GM21528 (cell line): ENCODE data around the gene APBB3.

ENCODE experiments used
- ATAC-seq: cut with Tn5 transposase; IDR thresholded peaks from one replicate; pipeline ENCODE4 v1.9.1; 2021; ENCODE audit warnings: mild to moderate bottlenecking, moderate library complexity; ENCODE audit not compliant: unreplicated experiment, low FRiP score

The APBB3 gene

DNA sequence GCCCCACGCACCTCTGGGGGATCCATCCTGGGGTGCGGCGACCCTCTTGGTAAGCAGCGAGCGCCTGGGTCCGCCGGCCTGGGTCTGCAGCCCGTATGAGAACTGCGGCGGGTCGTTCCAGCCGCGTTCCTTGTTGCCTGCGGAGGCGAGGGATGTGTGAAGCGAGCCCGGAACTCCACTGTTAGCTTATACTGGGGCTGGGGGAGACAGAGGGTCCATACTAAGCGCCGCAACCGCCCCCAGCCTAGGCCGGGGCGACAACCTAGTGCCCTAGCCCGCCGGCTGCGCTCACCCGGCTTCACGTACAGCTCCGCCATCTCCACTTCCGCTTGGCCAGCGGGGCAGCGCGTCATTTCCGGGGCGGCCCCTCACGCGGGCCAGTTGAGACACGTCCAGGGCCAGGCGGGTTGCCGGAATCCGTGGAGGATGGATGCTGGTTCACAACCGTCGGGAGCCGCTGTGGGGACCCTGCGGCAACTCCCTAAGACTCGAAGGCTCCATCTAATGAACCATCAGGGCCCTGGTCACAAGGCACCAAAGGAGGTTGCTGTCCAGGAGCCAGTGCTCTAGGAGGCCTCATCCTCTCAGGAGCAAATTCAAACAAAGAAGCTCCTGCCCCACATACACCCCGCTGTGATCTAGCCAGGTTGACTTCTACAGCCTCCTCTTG is 7.1 kb downstream of the APBB3 start, which contains the start of gene SRA1:
Gene SRA1, minus strand, starts transcription at position 338 of the 670 bp plus-strand sequence. Its CDS starts 21 bp downstream, at position 317.
- ATAC-seq, result peak; percentile 91

DNA sequence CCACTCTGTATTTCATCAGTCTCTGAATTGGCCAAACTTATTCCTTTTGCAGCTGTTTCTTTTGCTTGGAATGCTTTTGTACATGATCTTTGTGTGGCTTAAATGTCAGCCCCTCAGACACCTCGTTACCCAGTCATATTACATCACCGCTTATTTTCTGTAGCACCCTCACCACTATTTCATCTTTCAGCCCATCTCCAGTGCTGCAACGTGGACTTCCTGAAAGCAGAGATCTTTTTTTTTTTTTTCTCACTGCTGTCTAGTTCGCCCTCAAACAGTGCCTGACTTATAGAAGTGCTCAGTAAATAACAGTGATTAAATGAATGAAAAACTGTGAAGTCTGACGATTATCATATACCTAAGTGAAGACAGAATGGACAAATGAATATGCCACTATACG is 8.0 kb downstream of the APBB3 start:
- ATAC-seq, result no peak

DNA sequence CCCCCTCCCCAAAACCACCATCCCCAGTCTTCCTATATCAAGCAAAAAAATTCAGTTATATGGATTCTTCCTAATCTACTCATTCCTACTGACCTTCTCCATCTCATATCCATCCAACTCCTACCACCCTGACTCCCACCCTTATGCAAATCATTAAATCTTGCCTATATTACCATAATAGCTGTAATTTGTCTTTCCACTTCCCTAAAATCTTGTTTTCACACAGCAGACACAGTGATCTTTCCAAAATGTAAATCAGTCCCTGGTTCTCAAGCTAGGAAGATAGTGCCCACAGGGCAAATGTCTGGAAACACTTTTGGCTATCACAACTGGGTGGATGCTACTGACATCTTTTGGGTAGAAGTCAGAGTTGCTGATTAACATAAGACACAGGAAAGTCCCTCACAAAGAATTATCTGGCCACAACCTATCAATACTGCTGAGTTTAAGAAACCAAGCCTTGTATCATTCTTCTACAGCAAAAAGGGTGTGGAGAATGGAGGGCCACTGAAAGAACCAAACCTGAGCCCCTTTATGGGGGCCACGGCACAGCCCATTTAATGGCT is 8.6 kb downstream of the APBB3 start:
- no peak for ATAC-seq

DNA sequence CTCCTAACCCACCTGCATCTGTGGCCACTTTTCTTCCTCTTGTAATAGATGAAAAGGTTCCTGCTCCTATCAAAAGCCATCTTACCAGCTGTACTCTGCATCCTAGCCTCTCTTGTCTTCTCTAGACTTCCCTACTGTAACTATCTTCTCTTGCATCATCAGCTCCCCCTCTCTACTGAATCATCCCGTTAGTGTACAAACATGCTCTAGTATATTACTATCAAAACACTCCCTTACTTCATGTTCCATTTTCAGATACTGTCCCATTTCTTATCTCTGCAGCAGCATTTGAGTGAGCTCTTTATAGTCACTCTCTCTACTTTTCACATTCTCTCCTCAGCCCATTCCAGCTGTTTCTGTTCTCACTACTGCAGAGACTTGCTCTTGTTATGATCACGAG is 9.9 kb downstream of the APBB3 start:
- ATAC-seq, result no peak

DNA sequence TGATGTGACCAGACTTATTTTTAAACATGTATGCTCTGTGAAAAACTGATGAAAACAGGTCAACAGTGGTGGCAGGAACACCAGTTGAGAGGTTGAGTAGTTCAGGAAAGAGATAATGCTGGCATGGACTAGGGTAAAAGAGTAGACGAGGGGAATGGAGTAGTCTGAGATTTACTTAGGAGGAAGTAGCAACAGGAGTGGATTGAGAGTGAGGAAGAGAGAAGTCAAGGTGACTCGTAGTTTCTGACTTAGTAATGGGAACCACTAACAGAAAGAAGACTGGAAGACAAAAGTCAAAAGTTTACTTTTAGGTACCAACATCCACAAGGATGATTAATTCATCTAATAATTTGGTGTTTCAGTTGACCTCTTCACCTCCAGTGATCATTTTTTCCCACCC is 10.7 kb downstream of the APBB3 start:
- ATAC-seq, result no peak

DNA sequence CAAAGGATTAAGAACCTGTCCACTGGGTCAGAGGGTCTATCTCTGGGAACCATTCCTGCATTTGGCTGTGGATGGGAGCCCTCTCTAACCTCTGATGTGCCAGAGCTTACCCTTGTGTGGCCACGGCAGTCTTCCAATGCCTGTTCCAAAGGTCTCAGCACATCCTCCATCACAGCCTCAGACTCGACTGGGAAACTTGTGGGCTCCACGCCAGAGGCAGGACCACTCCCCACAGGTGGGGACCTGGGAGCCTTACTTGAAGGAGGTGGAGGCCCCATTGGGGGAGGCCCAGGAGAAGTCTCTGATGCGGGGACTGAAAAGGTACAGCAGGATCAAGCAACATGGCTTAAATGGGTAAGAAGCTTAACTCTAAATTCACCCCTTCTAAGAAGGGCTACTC is 12.5 kb downstream of the APBB3 start:
- ATAC-seq, result no peak

DNA sequence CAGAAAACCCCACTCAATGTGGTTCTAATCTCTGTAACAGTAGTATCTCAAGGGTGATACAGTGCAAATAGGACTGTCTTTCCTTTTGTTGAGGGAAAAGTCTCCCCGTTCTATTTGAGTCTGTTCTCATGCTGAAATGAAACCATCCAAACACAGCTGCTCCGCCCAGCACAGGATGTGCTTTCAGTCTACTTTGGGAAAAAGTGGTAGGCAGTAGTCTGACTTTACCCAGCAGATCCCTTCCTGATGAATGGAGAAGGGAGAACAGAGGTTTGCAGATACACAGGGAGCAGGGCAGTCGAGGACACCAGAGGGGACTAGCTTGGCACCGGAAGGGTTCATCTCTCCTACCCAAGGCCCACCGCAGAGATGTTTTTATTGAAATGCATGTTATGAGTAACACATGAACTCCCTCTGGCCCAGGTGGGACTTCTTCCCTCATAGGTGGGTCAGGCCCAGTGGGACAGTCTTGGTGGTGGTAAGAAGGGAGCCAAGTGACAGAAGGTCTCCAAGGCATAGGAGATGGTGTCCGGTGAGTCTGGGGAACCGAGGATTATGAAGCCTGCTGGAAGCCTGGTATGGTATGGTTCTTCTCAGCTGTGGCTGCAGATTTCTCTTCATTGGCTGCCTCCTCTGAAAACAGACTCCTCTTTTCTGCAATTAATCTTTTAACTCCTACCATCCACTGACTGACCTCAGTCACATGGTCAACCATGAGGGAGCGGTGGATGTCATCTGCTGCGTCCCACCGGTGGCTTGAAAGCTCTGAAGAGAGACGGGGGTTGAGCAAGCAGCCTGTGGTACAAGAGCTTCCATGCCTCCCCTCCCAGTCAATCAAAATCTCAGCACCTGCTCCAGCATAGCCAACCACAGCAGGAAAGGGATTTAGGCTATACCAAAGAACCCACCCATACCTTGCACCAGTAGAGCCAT is 14.0 kb downstream of the APBB3 start:
- no peak for ATAC-seq

DNA sequence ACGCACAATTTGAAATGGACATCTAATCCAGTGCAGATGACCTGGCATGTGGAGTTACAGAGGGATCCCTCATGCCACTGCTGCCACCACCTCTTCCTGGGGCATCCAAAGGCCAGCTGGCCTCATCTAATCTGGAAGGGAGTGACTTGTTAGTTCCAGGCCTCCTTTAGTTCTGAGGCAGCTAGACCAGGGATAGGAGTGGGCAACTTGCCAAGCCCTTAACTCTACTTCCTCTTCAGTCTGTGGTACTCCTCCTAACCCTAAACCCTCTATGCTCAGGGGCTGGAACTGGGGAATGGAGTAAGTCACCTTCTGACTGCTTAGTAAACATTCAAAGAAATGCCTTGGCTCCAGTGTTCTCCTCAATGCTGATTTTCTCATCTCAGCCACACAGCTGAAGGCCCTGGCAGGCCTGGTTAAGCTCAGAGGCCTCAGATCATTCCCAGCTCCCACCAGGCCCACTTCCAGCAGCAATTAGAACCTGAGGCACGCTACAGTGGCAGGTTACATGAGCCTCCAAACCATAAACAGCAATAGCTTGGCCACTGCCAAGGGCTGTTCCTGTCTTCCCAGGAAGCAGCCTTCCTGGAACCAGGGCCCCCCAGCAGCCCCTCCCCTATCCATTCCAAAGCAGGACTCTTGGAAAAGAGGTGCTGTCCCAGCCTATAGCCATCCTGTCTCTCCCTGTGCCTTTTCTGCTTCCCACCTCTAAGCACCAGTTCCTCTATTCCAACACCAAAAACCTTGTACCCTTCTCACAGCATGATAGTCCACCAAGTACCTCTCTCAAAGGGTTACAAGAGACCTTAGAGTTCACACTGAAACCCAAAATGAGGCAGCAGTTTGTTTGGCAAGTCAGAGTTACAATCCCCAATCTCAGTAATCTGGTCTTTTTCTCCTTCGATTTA is 14.9 kb downstream of the APBB3 start:
- no peak for ATAC-seq

DNA sequence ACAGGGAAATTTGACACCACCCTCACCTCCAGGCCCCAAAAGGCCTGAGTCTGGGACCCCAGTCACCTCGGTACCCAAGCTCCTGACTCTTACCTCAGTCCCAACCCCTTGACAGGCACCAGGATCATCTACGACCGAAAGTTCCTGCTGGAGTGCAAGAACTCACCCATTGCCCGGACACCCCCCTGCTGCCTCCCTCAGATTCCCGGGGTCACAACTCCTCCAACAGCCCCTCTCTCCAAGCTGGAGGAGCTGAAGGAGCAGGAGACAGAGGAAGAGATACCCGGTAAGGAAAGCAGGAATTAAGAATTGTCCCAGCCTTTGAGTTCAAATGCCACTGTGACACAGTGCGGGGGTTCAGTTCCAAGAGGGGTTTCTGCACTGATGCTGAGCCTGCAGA is 15.6 kb downstream of the APBB3 start:
- no peak for ATAC-seq

DNA sequence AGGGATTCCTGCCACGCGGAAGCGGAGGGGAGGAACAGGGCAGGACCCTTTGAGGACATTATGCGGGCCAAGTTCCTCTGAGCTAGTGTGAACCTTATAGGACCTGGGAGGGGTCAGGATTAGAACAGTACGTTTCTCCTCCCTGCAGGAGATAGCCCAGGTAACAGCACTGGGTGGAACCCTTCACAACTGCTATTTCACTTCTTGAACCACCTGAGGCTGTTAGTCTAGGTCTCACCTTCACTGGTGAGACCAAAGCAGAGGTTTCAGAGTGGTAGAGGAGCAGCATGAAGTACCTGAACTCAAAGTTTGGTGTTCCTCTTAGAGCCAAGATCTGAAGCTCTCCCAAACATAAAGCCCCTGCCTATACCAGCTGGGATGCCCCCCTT is 16.1 kb downstream of the APBB3 start:
- no peak for ATAC-seq

DNA sequence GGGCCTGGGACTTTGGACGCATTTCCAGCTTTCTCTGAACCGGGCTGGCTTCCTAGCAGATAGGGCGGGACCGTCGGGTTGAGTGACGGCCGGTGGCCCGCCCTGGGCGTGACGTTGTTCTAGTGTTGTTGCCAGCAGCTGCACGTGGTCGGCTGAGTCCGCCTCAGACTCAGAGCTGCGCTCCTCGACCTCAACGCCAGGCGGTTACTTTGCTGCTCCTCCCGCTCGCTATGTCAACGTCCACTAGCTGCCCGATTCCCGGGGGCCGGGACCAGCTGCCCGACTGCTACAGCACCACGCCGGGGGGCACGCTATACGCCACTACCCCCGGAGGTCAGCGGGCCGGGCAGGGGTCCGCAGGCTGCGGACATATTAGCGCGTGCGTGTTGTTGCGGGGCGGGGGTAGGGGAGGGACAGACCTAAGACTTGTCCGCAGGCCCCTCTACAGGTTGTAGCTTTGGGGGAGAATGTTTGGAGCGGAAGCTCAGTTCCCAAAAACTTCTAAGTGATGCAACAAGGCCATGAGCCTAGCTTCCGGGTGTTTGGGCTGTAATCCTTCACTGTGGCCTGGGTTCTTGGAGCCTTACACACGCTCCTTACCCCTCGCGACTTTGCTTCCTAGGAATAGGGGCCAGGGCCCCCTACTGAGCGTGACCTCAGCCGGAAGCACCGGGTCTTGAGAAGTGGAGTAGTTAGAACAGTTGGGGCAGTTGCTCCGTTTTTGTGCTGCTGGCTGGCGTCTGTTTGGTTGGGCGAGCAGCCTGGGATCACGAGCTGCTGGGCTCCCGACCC is 16.7 kb downstream of the APBB3 start, which contains the start of gene EIF4EBP3:
Gene EIF4EBP3, plus strand, starts transcription at position 155 of the 792 bp plus-strand sequence. Its CDS starts 76 bp downstream, at position 231.
- peak; percentile 92 for ATAC-seq

DNA sequence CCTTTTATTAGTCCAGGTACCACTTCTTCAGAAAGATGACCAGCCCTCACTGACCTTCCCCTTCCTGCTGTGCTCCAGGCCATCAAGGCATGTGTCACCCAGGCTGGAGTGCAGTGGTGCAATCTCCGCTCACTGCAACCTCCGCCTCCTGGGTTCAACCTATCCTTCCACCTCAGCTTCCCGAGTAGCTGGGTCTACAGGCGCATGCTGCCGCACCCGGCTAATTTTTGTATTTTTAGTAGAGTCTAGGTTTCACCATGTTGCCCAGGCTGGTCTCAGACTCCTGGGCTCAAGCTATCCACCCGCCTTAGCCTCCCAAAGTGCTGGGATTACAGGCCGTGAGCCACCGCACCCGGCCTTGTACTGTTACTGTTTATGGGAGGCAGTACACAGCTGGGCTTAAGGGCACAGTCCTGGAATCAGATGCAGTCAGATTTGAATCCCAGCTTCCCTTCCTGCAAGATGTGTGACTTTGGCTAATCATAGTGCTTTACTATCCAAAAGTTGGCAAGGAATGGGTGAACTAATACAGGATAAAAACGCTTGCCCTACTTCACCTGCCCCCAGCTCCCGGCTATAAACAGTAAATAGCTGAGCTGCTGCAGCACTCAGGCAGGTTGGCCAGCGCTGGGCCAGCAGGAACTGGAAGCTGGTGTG is 17.4 kb downstream of the APBB3 start:
- peak; percentile 12 for ATAC-seq

DNA sequence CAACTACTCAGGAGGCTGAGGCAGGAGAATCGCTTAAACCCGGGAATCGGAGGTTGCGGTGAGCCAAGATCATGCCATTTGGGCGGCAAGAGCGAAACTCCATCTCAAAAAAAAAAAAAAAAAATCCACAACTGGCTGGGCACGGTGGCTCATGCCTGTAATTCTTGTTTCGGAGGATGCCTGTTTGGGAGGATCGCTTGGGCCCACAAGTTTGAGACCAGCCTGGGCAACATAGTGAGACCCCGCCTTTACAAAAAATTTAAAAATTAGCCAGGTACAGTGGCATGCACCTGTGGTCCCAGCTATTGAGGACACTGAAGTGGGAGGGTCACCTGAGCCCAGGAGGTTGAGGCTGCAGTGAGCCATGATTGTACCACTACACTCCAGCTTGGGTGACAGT is 18.8 kb downstream of the APBB3 start:
- ATAC-seq, result no peak

DNA sequence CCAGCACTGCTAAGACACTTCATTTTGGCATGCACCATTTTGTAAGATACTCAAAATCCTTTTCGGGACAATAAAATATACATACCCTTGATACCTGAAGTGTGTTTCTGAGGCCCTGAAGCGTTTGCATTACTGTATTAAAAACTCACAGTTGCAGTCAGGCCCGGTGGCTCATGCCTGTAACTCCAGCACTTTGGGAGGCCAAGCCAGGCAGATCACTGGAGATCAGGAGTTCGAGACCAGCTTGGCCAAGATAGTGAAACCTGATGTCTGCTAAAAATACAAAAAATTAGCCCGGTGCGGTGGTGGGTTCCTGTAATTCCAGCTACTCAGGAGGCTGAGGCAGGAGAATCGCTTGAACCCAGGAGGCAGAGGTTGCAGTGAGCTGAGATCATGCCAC is 19.4 kb downstream of the APBB3 start:
- ATAC-seq, result no peak

DNA sequence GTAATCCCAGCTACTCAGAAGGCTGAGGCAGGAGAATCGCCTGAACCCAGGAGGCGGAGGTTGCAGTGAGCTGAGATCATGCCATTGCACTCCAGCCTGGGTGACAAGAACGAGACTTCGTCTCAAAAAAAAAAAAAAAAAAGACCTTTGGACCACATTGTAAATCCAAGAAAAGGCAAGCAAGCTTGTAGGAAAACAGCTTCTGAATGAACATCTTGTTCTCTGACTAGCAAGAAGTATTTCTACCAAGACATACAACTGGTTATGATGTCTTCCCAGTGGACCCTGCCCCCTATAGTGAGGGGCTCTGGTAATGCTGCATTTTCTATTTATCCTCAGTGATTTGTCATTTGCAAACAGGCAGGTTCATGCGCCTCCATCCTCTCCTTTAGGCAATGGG is 21.4 kb downstream of the APBB3 start:
- no peak for ATAC-seq

DNA sequence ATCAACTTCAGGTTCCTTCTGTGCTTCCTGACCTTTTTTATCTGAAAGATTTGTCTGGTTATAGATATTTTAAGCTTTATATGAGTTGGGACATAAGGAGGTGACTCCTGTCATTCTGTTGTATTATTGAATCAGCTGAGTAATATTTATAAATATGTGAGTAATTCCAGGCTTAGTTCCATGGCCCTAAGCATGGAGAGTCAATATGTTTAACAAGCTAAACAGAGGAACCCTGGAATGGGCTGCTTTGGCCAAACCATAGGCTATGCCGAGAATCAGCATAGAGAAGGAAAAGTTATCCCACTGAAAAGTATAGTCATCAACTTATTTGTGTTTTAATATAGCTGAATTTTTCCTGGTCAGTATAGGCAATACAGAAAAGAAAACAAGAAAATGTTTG is 24.2 kb downstream of the APBB3 start:
- ATAC-seq, result no peak

DNA sequence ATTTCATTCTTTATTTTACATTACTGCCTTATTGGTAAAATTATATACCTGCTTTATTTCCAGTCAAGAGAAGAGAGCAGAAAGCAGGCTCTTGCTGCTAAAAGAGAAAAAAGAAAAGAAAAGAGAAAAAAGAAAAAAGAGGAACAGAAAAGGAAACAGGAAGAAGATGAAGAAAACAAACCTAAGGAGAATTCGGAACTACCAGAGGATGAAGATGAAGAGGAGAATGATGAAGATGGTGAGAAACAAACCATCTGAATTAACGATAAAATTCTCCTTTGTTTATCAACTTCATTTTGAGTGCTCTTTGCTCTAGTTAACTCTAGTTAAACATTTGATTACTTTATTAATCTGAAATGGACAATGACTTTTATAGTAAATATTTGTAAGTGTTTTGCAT is 40.4 kb downstream of the APBB3 start:
- no peak for ATAC-seq

DNA sequence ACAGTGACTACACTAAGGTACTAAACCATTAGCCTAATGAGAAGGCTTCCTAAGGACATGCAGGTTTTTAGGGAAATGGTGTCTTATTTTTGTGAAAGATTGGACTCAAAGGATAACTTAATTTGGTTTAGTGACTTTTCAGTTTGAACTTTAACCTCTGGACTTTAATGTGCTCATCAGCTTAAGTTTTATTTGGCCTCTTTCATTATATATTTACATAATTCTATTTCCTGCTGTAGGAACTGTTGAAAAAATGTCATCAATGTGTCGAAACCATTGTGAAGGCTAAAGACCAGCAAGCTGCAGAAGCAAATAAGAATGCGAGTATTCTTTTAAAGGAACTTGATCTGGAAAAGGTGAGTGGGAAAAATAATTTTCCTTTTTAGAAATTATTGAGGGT is 51.3 kb downstream of the APBB3 start:
- ATAC-seq, result no peak

DNA sequence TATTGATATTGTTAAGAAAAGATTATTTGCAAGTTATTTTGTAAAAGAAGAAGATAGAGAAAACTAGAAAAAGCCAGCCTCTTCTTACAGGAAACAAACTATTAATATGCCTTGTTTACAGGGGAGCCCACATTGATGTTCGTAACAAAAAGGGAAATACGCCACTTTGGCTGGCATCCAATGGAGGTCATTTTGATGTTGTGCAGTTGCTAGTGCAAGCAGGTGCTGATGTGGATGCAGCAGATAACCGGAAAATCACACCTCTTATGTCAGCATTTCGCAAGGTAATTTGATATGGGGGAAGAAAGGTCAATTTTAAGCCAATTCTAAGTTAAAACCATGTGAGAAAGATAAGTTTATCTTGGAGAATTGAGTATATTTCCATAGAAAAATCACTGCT is 54.5 kb downstream of the APBB3 start:
- ATAC-seq, result no peak
